ENCODE data around the gene DYRK3. TPM values are rescaled to one million over a fixed set of nuclear protein-coding genes. Genes with fewer than 3 reads are reported as not detected.

Gene DYRK3
- total RNA-seq, 1 donor from 2014 or later, result 17.9 TPM

- Histone ChIP-seq H3K36me3 (no peaks in the 10 kb centered on the region), H3K9me3 (no peaks in the 10 kb centered on the region), H3K27me3 (no peaks in the 10 kb centered on the region), H3K4me3 (no peak overlapping the region), H3K27ac (no peak overlapping the region), H3K4me1 (peaks cover 0 to 7% of the 10 kb centered on the region in 2 donors)
- intact Hi-C loops (cut with DNase I), result loop anchor here (1.0 to 5.0 kb wide), 2 partner anchors 27 to 250 kb away; partner anchors contain the start of gene DYRK3
- TF ChIP-seq, protein P1, sequence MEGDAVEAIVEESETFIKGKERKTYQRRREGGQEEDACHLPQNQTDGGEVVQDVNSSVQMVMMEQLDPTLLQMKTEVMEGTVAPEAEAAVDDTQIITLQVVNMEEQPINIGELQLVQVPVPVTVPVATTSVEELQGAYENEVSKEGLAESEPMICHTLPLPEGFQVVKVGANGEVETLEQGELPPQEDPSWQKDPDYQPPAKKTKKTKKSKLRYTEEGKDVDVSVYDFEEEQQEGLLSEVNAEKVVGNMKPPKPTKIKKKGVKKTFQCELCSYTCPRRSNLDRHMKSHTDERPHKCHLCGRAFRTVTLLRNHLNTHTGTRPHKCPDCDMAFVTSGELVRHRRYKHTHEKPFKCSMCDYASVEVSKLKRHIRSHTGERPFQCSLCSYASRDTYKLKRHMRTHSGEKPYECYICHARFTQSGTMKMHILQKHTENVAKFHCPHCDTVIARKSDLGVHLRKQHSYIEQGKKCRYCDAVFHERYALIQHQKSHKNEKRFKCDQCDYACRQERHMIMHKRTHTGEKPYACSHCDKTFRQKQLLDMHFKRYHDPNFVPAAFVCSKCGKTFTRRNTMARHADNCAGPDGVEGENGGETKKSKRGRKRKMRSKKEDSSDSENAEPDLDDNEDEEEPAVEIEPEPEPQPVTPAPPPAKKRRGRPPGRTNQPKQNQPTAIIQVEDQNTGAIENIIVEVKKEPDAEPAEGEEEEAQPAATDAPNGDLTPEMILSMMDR (IDR thresholded peaks at IDR 0.05), result no peak
- DNase-seq (ENCODE audit: low spot score in 2 of 2), result no peak
Observed at GRCh38 chr1:206662396-206663092, 27.2 kb downstream of the DYRK3 start.

DNA sequence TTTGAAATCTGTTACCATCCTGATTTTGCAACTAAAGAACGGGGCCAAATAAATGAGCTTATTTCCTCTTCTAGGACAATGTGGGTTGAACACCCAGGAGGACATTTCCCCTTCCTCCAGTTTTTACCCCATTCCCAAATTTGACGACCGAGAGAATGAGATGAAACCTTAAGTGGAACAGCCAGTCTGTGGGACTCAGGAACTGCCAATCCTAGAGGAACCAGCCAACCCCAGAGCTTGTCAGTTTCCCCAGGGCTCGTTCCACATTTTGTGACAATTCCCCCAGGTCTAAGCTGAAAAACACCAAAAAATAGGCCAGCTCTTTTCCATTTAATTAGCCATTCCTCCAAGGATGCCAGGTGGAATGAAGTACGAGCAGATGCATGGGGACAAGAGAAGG lies 28.0 kb downstream of the DYRK3 start:
- H3K27ac ChIP-seq, result no peak overlapping the region
- TF ChIP-seq, protein P1 (IDR thresholded peaks at IDR 0.05), result no peak
- intact Hi-C loops (cut with DNase I), result loop anchor here (1.0 to 5.0 kb wide), 2 partner anchors 28 to 249 kb away; partner anchors contain the start of gene DYRK3
- no peak for DNase-seq (ENCODE audit: low spot score in 2 of 2)
- no peak overlapping the region for H3K4me3 ChIP-seq
- H3K27me3 ChIP-seq, result no peaks in the 10 kb centered on the region
- H3K4me1 ChIP-seq, result peaks cover 0 to 7% of the 10 kb centered on the region in 2 donors
- H3K9me3 ChIP-seq, result no peaks in the 10 kb centered on the region
- H3K36me3 ChIP-seq, result no peaks in the 10 kb centered on the region

GRCh38 chr1:206663832-206664652 lies 28.7 kb downstream of the DYRK3 start:
- TF ChIP-seq, protein P1 (IDR thresholded peaks at IDR 0.05), result peak; percentile 78 to 87 (median 80)
- no peak for DNase-seq (ENCODE audit: low spot score in 2 of 2)
- H3K4me1 ChIP-seq, result peaks cover 0 to 7% of the 10 kb centered on the region in 2 donors
- H3K27me3 ChIP-seq, result no peaks in the 10 kb centered on the region
- H3K27ac ChIP-seq, result no peak overlapping the region
- peak overlapping the region in 1 of 2 donors; percentile 29 for H3K4me3 ChIP-seq
- H3K36me3 ChIP-seq, result no peaks in the 10 kb centered on the region
- H3K9me3 ChIP-seq, result no peaks in the 10 kb centered on the region
- intact Hi-C loops (cut with DNase I), result loop anchor here (1.0 to 5.0 kb wide), 2 partner anchors 29 to 248 kb away; partner anchors contain the start of gene DYRK3

- no peaks in the 10 kb centered on the region for H3K9me3 ChIP-seq
- H3K4me3 ChIP-seq, result no peak overlapping the region
- no peak overlapping the region for H3K27ac ChIP-seq
- H3K36me3 ChIP-seq, result no peaks in the 10 kb centered on the region
- intact Hi-C loops (cut with DNase I), result loop anchor here (5.0 kb wide), 1 partner anchor 248 kb away; no protein-coding TSS in a partner anchor
- H3K4me1 ChIP-seq, result peaks cover 0 to 7% of the 10 kb centered on the region in 2 donors
- DNase-seq (ENCODE audit: low spot score in 2 of 2), result no peak
- no peaks in the 10 kb centered on the region for H3K27me3 ChIP-seq
- TF ChIP-seq, protein P1 (IDR thresholded peaks at IDR 0.05), result no peak
Observed at GRCh38 chr1:206664740-206665139, 29.4 kb downstream of the DYRK3 start.

GRCh38 chr1:206666031-206666561 lies 30.8 kb downstream of the DYRK3 start:
- no peak for DNase-seq (ENCODE audit: low spot score in 2 of 2)
- Histone ChIP-seq H3K27me3 (no peaks in the 10 kb centered on the region), H3K9me3 (no peaks in the 10 kb centered on the region), H3K36me3 (no peaks in the 10 kb centered on the region), H3K4me3 (no peak overlapping the region), H3K4me1 (peaks cover 0 to 7% of the 10 kb centered on the region in 2 donors), H3K27ac (no peak overlapping the region)
- TF ChIP-seq, protein P1 (IDR thresholded peaks at IDR 0.05), result no peak
- intact Hi-C loops (cut with DNase I), result no loop called here
